Panc1 (cell line): ENCODE data around the gene CDADC1. TPM values are rescaled to one million over a fixed set of nuclear protein-coding genes. Genes with fewer than 3 reads are reported as not detected.

Source experiments
- ATAC-seq: fragments of 200-7000 bp; cut with Tn5 transposase; 2 replicates; pipeline ENCODE4 v1.9.1; 2020; ENCODE audit warnings: mild to moderate bottlenecking, moderate library complexity
- BruUV-seq: library from RNA; stranded (reverse); fragments of 400-500 nt; replicated peaks from 2 replicates; lab custom pipeline; 2021; lab: Mats Ljungman, UMichigan
- CTCF ChIA-PET: fragments of 300-600 bp; sonication (Branson Sonifier 250); formaldehyde crosslinking; loops from one replicate; lab custom pipeline; 2022; ENCODE audit warnings: antibody characterized with exemption; lab: Charles Lee
- POLR2A ChIA-PET: fragments of 300-600 bp; sonication (Branson Sonifier 250); formaldehyde crosslinking; loops from one replicate; lab custom pipeline; 2022; ENCODE audit warnings: antibody characterized with exemption; lab: Charles Lee
- DNase-seq: peaks from one replicate; pipeline ENCODE4 v3.0.0-alpha.2; 2010; ENCODE audit warnings: low read depth, low spot score
- H3K27ac ChIP-seq: 2 replicates; pipeline ENCODE4 v1.5.1; 2011; ENCODE audit warnings: mild to moderate bottlenecking, low read length, inconsistent platforms
- H3K27me3 ChIP-seq: fragments of 200-500 bp; sonication (Bioruptor generic); 2 replicates; pipeline ENCODE4 v1.6.0; 2014; ENCODE audit warnings: low read length, inconsistent platforms; ENCODE audit not compliant: control insufficient read depth, insufficient read depth
- H3K36me3 ChIP-seq: fragments of 200-500 bp; sonication (Bioruptor generic); 2 replicates; pipeline ENCODE4 v1.5.1; 2014; ENCODE audit warnings: inconsistent platforms, mild to moderate bottlenecking, low read length, moderate library complexity; ENCODE audit not compliant: control insufficient read depth, insufficient read depth
- H3K4me1 ChIP-seq: 2 replicates; pipeline ENCODE4 v1.5.1; 2011; ENCODE audit warnings: inconsistent platforms, mild to moderate bottlenecking, low read length, moderate library complexity; ENCODE audit not compliant: control insufficient read depth, insufficient read depth
- H3K4me3 ChIP-seq, 2 experiments: 2 replicates each; pipeline ENCODE4 v1.5.1; 2011 to 2012; ENCODE audit warnings: low read depth in 2 of 2, low read length in 2 of 2, mild to moderate bottlenecking in 2 of 2, inconsistent platforms in 1 of 2, moderate library complexity in 1 of 2
- H3K9me3 ChIP-seq: fragments of 200-500 bp; sonication (Bioruptor generic); 2 replicates; pipeline ENCODE4 v1.5.1; 2014; ENCODE audit warnings: low read depth, mild to moderate bottlenecking, inconsistent platforms, low read length, moderate library complexity; ENCODE audit not compliant: control insufficient read depth, insufficient read depth
- CTCF ChIP-seq: fragments of 450-650 bp; IDR thresholded peaks from 2 replicates; pipeline ENCODE4 v1.5.1; 2017; ENCODE audit warnings: mild to moderate bottlenecking
- POLR2AphosphoS5 ChIP-seq: IDR thresholded peaks from 2 replicates; pipeline ENCODE4 v1.6.1; 2012; ENCODE audit warnings: mild to moderate bottlenecking, low read depth, low read length, moderate library complexity
- REST ChIP-seq, 2 experiments: IDR thresholded peaks; 2 replicates each; pipeline ENCODE4 v1.6.1; 2011 to 2012; ENCODE audit warnings: low read depth in 2 of 2, control low read depth in 1 of 2, low read length in 1 of 2, mild to moderate bottlenecking in 1 of 2, moderate library complexity in 1 of 2; ENCODE audit not compliant: insufficient read depth in 1 of 2
- SIN3A ChIP-seq: IDR thresholded peaks from 2 replicates; pipeline ENCODE4 v1.6.1; 2012; ENCODE audit warnings: low read depth, mild to moderate bottlenecking, low read length, moderate library complexity, borderline replicate concordance; ENCODE audit not compliant: insufficient read depth
- TCF7L2 ChIP-seq: IDR thresholded peaks from 2 replicates; pipeline ENCODE4 v1.6.1; 2011; ENCODE audit warnings: mild to moderate bottlenecking, low read depth, low read length, inconsistent platforms
- in situ Hi-C: cut with HindIII; loops from 2 replicates; pipeline ENCODE4 v1.10.0; 2016; ENCODE audit warnings: low sequenced_read_pairs, low pct_unique_long_range_greater_than_20kb
- intact Hi-C: fragments of 100-400 bp; cut with micrococcal nuclease; formaldehyde crosslinking; loops from one replicate; pipeline ENCODE4 v1.10.0; 2022; ENCODE audit not compliant: unreplicated experiment
- total RNA-seq: library from RNA; stranded (reverse); gene quantifications from one replicate; pipeline ENCODE4 v1.2.1, GENCODE V29; 2021; ENCODE audit not compliant: unreplicated experiment

The CDADC1 gene
- total RNA-seq, 1 experiment from 2014 or later: 11.8 TPM

GRCh38 chr13:49213997-49214916, 33.5 kb upstream of the CDADC1 start:
- intact Hi-C loops: no loop called here
- CTCF ChIA-PET: no interaction called here

GRCh38 chr13:49214917-49215376, 32.8 kb upstream of the CDADC1 start:
- H3K36me3 ChIP-seq: no peaks in the 10 kb centered on the region
- intact Hi-C loops (no loop called here), in situ Hi-C loops (no loop called here)
- DNase-seq (no peak), ATAC-seq (no peak; the same call in 1 of the 2 replicates)
- ChIA-PET CTCF (no interaction called here), POLR2A (no interaction called here)
- no peaks in the 10 kb centered on the region for H3K9me3 ChIP-seq
- no TSS peak for BruUV-seq
- H3K27me3 ChIP-seq: no peaks in the 10 kb centered on the region
- no peaks in the 10 kb centered on the region for H3K4me1 ChIP-seq
- H3K27ac ChIP-seq: no peak overlapping the region
- no peak overlapping the region for H3K4me3 ChIP-seq
- TF ChIP-seq SIN3A (no peak), REST (IDR thresholded peaks at IDR 0.05; ENCODE audit: insufficient read depth in 1 of 2, low read depth in 2 of 2, low read length in 1 of 2) (no peak), CTCF (no peak), POLR2AphosphoS5 (no peak)

More at GRCh38 chr13:49213997-49214916, 33.5 kb upstream of the CDADC1 start:
- in situ Hi-C loops: no loop called here
- ATAC-seq: no peak
- no peak overlapping the region for H3K4me3 ChIP-seq
- TF ChIP-seq REST (IDR thresholded peaks at IDR 0.05; ENCODE audit: insufficient read depth in 1 of 2, low read depth in 2 of 2, low read length in 1 of 2) (no peak), SIN3A (no peak), CTCF (no peak), TCF7L2 (no peak), POLR2AphosphoS5 (no peak)
- BruUV-seq: no TSS peak
- POLR2A ChIA-PET: no interaction called here
- no peaks in the 10 kb centered on the region for H3K4me1 ChIP-seq
- H3K36me3 ChIP-seq: no peaks in the 10 kb centered on the region
- H3K27me3 ChIP-seq: no peaks in the 10 kb centered on the region
- H3K9me3 ChIP-seq: no peaks in the 10 kb centered on the region
- no peak for DNase-seq
- H3K27ac ChIP-seq: no peak overlapping the region
